Measurements from ENCODE around the gene RPS6KA2.

RPS6KA2 gene

GRCh38 chr6:166486536-166486880 lies 140.5 kb downstream of the RPS6KA2 start:
- no peaks in the 10 kb centered on the region for H3K9me3 Mint-ChIP-seq
- TF ChIP-seq, protein P1, sequence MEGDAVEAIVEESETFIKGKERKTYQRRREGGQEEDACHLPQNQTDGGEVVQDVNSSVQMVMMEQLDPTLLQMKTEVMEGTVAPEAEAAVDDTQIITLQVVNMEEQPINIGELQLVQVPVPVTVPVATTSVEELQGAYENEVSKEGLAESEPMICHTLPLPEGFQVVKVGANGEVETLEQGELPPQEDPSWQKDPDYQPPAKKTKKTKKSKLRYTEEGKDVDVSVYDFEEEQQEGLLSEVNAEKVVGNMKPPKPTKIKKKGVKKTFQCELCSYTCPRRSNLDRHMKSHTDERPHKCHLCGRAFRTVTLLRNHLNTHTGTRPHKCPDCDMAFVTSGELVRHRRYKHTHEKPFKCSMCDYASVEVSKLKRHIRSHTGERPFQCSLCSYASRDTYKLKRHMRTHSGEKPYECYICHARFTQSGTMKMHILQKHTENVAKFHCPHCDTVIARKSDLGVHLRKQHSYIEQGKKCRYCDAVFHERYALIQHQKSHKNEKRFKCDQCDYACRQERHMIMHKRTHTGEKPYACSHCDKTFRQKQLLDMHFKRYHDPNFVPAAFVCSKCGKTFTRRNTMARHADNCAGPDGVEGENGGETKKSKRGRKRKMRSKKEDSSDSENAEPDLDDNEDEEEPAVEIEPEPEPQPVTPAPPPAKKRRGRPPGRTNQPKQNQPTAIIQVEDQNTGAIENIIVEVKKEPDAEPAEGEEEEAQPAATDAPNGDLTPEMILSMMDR (IDR thresholded peaks at IDR 0.05; ENCODE audit: unreplicated experiment in 3 of 3), result no peak
- peaks cover 10% of the 10 kb centered on the region for H3K27me3 Mint-ChIP-seq (ENCODE audit: low read depth)
- no peak overlapping the region for H3K27ac Mint-ChIP-seq
- H3K4me3 Mint-ChIP-seq, result no peak overlapping the region
- H3K4me1 Mint-ChIP-seq, result peaks cover 33% of the 10 kb centered on the region
- H3K36me3 Mint-ChIP-seq (ENCODE audit: low read depth), result peaks cover 15% of the 10 kb centered on the region

- H3K36me3 Mint-ChIP-seq (ENCODE audit: low read depth), result peaks cover 15% of the 10 kb centered on the region
- H3K4me1 Mint-ChIP-seq, result peaks cover 27% of the 10 kb centered on the region
- H3K27ac Mint-ChIP-seq, result no peak overlapping the region
- H3K27me3 Mint-ChIP-seq (ENCODE audit: low read depth), result peaks cover 10% of the 10 kb centered on the region
- H3K4me3 Mint-ChIP-seq, result no peak overlapping the region
- H3K9me3 Mint-ChIP-seq, result no peaks in the 10 kb centered on the region
- TF ChIP-seq, protein P1 (IDR thresholded peaks at IDR 0.05; ENCODE audit: unreplicated experiment in 3 of 3), result no peak
These were observed 141.2 kb downstream of the RPS6KA2 start for GRCh38 chr6:166485651-166486535.

GRCh38 chr6:166484863-166485262 lies 142.2 kb downstream of the RPS6KA2 start:
- TF ChIP-seq, protein P1 (IDR thresholded peaks at IDR 0.05; ENCODE audit: unreplicated experiment in 3 of 3), result no peak
- peaks cover 13% of the 10 kb centered on the region for H3K27me3 Mint-ChIP-seq (ENCODE audit: low read depth)
- no peaks in the 10 kb centered on the region for H3K9me3 Mint-ChIP-seq
- peaks cover 15% of the 10 kb centered on the region for H3K36me3 Mint-ChIP-seq (ENCODE audit: low read depth)
- peaks cover 23% of the 10 kb centered on the region for H3K4me1 Mint-ChIP-seq
- H3K27ac Mint-ChIP-seq, result no peak overlapping the region
- H3K4me3 Mint-ChIP-seq, result no peak overlapping the region

GRCh38 chr6:166483573-166484250 lies 143.3 kb downstream of the RPS6KA2 start:
- Mint-ChIP-seq H3K36me3 (ENCODE audit: low read depth) (peaks cover 15% of the 10 kb centered on the region), H3K4me3 (no peak overlapping the region), H3K9me3 (no peaks in the 10 kb centered on the region), H3K27ac (no peak overlapping the region), H3K4me1 (peaks cover 23% of the 10 kb centered on the region), H3K27me3 (ENCODE audit: low read depth) (peaks cover 14% of the 10 kb centered on the region)
- TF ChIP-seq, protein P1 (IDR thresholded peaks at IDR 0.05; ENCODE audit: unreplicated experiment in 3 of 3), result no peak

DNA sequence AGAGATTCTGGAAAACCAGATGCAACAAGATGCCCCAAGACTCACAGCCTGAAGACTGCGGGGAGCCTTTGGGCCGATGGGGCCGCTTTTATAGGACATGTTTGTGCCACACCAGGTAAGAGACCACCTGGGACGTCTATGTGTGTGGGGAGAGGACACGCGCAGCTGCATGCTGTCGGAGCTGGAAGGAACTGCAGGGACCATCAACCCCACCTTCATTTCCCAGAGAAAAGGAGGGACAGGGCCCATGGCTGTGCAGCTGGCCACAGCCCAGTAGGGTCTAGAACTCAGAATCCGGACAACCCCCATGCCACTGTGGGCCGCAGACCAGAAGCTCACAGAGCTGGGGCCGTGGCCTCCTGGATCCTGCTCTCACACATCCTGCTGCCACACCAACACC lies 144.0 kb downstream of the RPS6KA2 start:
- Mint-ChIP-seq H3K9me3 (no peaks in the 10 kb centered on the region), H3K36me3 (ENCODE audit: low read depth) (peaks cover 12% of the 10 kb centered on the region)
- TF ChIP-seq, protein P1 (IDR thresholded peaks at IDR 0.05; ENCODE audit: unreplicated experiment in 3 of 3), result no peak

More for the DNA sequence above, 144.0 kb downstream of the RPS6KA2 start:
- peaks cover 14% of the 10 kb centered on the region for H3K27me3 Mint-ChIP-seq (ENCODE audit: low read depth)
- H3K27ac Mint-ChIP-seq, result no peak overlapping the region
- H3K4me3 Mint-ChIP-seq, result no peak overlapping the region
- H3K4me1 Mint-ChIP-seq, result peaks cover 20% of the 10 kb centered on the region
